WI38 (cell line): ENCODE data around the gene PARD3B.
A peak's percentile ranks its signal among the peaks of the same experiment; 100 is the strongest.

Source experiments
- H3K4me3 ChIP-seq: 2 replicates; pipeline ENCODE4 v1.5.1; 2011; ENCODE audit warnings: low read depth, mild to moderate bottlenecking, control low read depth, low read length
- CTCF ChIP-seq: IDR thresholded peaks from 2 replicates; pipeline ENCODE4 v1.5.1; 2012; ENCODE audit warnings: low read depth, mild to moderate bottlenecking, control low read depth, low read length

PARD3B gene

GRCh38 chr2:204842068-204842467 is 296.8 kb downstream of the PARD3B start:
- no peak for TF ChIP-seq CTCF
- peak overlapping the region; percentile 12 for H3K4me3 ChIP-seq

GRCh38 chr2:204842661-204843485 is 297.6 kb downstream of the PARD3B start:
- no peak for TF ChIP-seq CTCF
- peak overlapping the region; percentile 45 for H3K4me3 ChIP-seq

- no peak for TF ChIP-seq CTCF
- H3K4me3 ChIP-seq, result no peak overlapping the region
Observed at GRCh38 chr2:204846471-204846870, 301.2 kb downstream of the PARD3B start.

- H3K4me3 ChIP-seq, result no peak overlapping the region
- TF ChIP-seq CTCF, result no peak
Observed at GRCh38 chr2:204849892-204850291, 304.6 kb downstream of the PARD3B start.

- no peak for TF ChIP-seq CTCF
- H3K4me3 ChIP-seq, result no peak overlapping the region
Observed at GRCh38 chr2:204850581-204850980, 305.3 kb downstream of the PARD3B start.

- no peak for TF ChIP-seq CTCF
- H3K4me3 ChIP-seq, result no peak overlapping the region
Observed at GRCh38 chr2:204853905-204854304, 308.6 kb downstream of the PARD3B start.

- H3K4me3 ChIP-seq, result no peak overlapping the region
- no peak for TF ChIP-seq CTCF
Observed at GRCh38 chr2:204860274-204860673, 315.0 kb downstream of the PARD3B start.
